ENCODE data around the gene KCNJ13. TPM values are rescaled to one million over a fixed set of nuclear protein-coding genes. Genes with fewer than 3 reads are reported as not detected.

Gene KCNJ13
- total RNA-seq, 1 experiment from 2014 or later, result 0.59 TPM

GRCh38 chr2:232744963-232745362 is 31.4 kb downstream of the KCNJ13 start:
- H3K27ac Mint-ChIP-seq (ENCODE audit: unreplicated experiment), result no peak overlapping the region
- H3K4me1 Mint-ChIP-seq (ENCODE audit: low read depth, unreplicated experiment), result peaks cover 10% of the 10 kb centered on the region
- peaks cover 11% of the 10 kb centered on the region; the same call in 1 of the 2 replicates for H3K4me1 ChIP-seq
- no peaks in the 10 kb centered on the region for H3K9me3 Mint-ChIP-seq (ENCODE audit: unreplicated experiment)
- H3K9me3 ChIP-seq, result no peaks in the 10 kb centered on the region
- intact Hi-C loops (cut with micrococcal nuclease; ENCODE audit: unreplicated experiment), result no loop called here
- H3K4me3 Mint-ChIP-seq (ENCODE audit: unreplicated experiment), result no peak overlapping the region
- BruUV-seq (replicated peaks), result no TSS peak
- DNase-seq, result peak in 1 of 2 experiments; percentile 36
- no peaks in the 10 kb centered on the region for H3K27me3 Mint-ChIP-seq (ENCODE audit: insufficient read depth, unreplicated experiment)
- peaks cover 18% of the 10 kb centered on the region for H3K36me3 Mint-ChIP-seq (ENCODE audit: insufficient read depth, unreplicated experiment)
- H3K36me3 ChIP-seq (ENCODE audit: control insufficient read depth, insufficient read depth, low read length), result no peaks in the 10 kb centered on the region
- no peak overlapping the region for H3K4me3 ChIP-seq (ENCODE audit: low read depth, low read length)
- TF ChIP-seq CTCF (IDR thresholded peaks at IDR 0.05; ENCODE audit: insufficient read depth in 1 of 2, low read depth in 1 of 2, low read length in 1 of 2, severe bottlenecking in 1 of 2, unreplicated experiment in 1 of 2), result no peak
- H3K27me3 ChIP-seq (replicated peaks; ENCODE audit: control insufficient read depth, insufficient read depth, low read length), result no peaks in the 10 kb centered on the region
- ChIA-PET POLR2A (no interaction called here), CTCF (no interaction called here)

GRCh38 chr2:232741972-232742371 is 34.4 kb downstream of the KCNJ13 start:
- Histone ChIP-seq H3K36me3 (ENCODE audit: control insufficient read depth, insufficient read depth, low read length) (no peaks in the 10 kb centered on the region), H3K4me3 (ENCODE audit: low read depth, low read length) (no peak overlapping the region), H3K27me3 (replicated peaks; ENCODE audit: control insufficient read depth, insufficient read depth, low read length) (no peaks in the 10 kb centered on the region), H3K4me1 (peaks cover 11% of the 10 kb centered on the region; the same call in 1 of the 2 replicates), H3K9me3 (no peaks in the 10 kb centered on the region)
- no peak for TF ChIP-seq CTCF (IDR thresholded peaks at IDR 0.05; ENCODE audit: insufficient read depth in 1 of 2, low read depth in 1 of 2, low read length in 1 of 2, severe bottlenecking in 1 of 2, unreplicated experiment in 1 of 2)
- ChIA-PET CTCF (no interaction called here), POLR2A (no interaction called here)
- Mint-ChIP-seq H3K4me1 (ENCODE audit: low read depth, unreplicated experiment) (peaks cover 10% of the 10 kb centered on the region), H3K36me3 (ENCODE audit: insufficient read depth, unreplicated experiment) (peaks cover 14% of the 10 kb centered on the region), H3K9me3 (ENCODE audit: unreplicated experiment) (no peaks in the 10 kb centered on the region), H3K4me3 (ENCODE audit: unreplicated experiment) (no peak overlapping the region), H3K27me3 (ENCODE audit: insufficient read depth, unreplicated experiment) (no peaks in the 10 kb centered on the region), H3K27ac (ENCODE audit: unreplicated experiment) (no peak overlapping the region)
- no peak for DNase-seq
- no TSS peak for BruUV-seq (replicated peaks)
- intact Hi-C loops (cut with micrococcal nuclease; ENCODE audit: unreplicated experiment), result no loop called here

- intact Hi-C loops (cut with micrococcal nuclease; ENCODE audit: unreplicated experiment), result no loop called here
- peaks cover 10% of the 10 kb centered on the region for H3K4me1 Mint-ChIP-seq (ENCODE audit: low read depth, unreplicated experiment)
- no TSS peak for BruUV-seq (replicated peaks)
- no peaks in the 10 kb centered on the region for H3K36me3 ChIP-seq (ENCODE audit: control insufficient read depth, insufficient read depth, low read length)
- H3K27me3 Mint-ChIP-seq (ENCODE audit: insufficient read depth, unreplicated experiment), result no peaks in the 10 kb centered on the region
- DNase-seq, result no peak
- H3K27ac Mint-ChIP-seq (ENCODE audit: unreplicated experiment), result peak overlapping the region; percentile 10
- H3K27me3 ChIP-seq (replicated peaks; ENCODE audit: control insufficient read depth, insufficient read depth, low read length), result no peaks in the 10 kb centered on the region
- no peak for TF ChIP-seq CTCF (IDR thresholded peaks at IDR 0.05; ENCODE audit: insufficient read depth in 1 of 2, low read depth in 1 of 2, low read length in 1 of 2, severe bottlenecking in 1 of 2, unreplicated experiment in 1 of 2)
- ChIA-PET POLR2A (no interaction called here), CTCF (no interaction called here)
- no peaks in the 10 kb centered on the region for H3K9me3 ChIP-seq
- H3K4me3 ChIP-seq (ENCODE audit: low read depth, low read length), result no peak overlapping the region
- no peaks in the 10 kb centered on the region for H3K9me3 Mint-ChIP-seq (ENCODE audit: unreplicated experiment)
- no peak overlapping the region for H3K4me3 Mint-ChIP-seq (ENCODE audit: unreplicated experiment)
- peaks cover 11% of the 10 kb centered on the region; the same call in 1 of the 2 replicates for H3K4me1 ChIP-seq
- peaks cover 16% of the 10 kb centered on the region for H3K36me3 Mint-ChIP-seq (ENCODE audit: insufficient read depth, unreplicated experiment)
Measured at GRCh38 chr2:232741294-232741693, 35.1 kb downstream of the KCNJ13 start.
